ENCODE data around the gene EHBP1. TPM values are rescaled to one million over a fixed set of nuclear protein-coding genes. Genes with fewer than 3 reads are reported as not detected.

EHBP1 gene
- total RNA-seq, 1 donor from 2014 or later, result 25.6 TPM

GRCh38 chr2:62727259-62727867 is 21.9 kb downstream of the EHBP1 start:
- Mint-ChIP-seq H3K4me1 (ENCODE audit: low read depth) (peaks cover 2% of the 10 kb centered on the region), H3K4me3 (ENCODE audit: low read depth) (no peak overlapping the region), H3K27me3 (ENCODE audit: low read depth) (no peaks in the 10 kb centered on the region), H3K9me3 (peaks cover 34% of the 10 kb centered on the region), H3K36me3 (ENCODE audit: low read depth) (peaks cover 8% of the 10 kb centered on the region), H3K27ac (no peak overlapping the region)
- no peak for DNase-seq (ENCODE audit: low spot score)
- intact Hi-C loops (cut with micrococcal nuclease), result no loop called here

GRCh38 chr2:62727876-62728566 is 22.5 kb downstream of the EHBP1 start:
- H3K4me1 Mint-ChIP-seq (ENCODE audit: low read depth), result peaks cover 2% of the 10 kb centered on the region
- peaks cover 29% of the 10 kb centered on the region for H3K9me3 Mint-ChIP-seq
- H3K4me3 Mint-ChIP-seq (ENCODE audit: low read depth), result no peak overlapping the region
- intact Hi-C loops (cut with micrococcal nuclease), result no loop called here
- peaks cover 5% of the 10 kb centered on the region for H3K36me3 Mint-ChIP-seq (ENCODE audit: low read depth)
- H3K27ac Mint-ChIP-seq, result no peak overlapping the region
- no peak for DNase-seq (ENCODE audit: low spot score)
- H3K27me3 Mint-ChIP-seq (ENCODE audit: low read depth), result no peaks in the 10 kb centered on the region

GRCh38 chr2:62731275-62731674 is 25.8 kb downstream of the EHBP1 start:
- no peak overlapping the region for H3K4me3 Mint-ChIP-seq (ENCODE audit: low read depth)
- no peaks in the 10 kb centered on the region for H3K27me3 Mint-ChIP-seq (ENCODE audit: low read depth)
- no peaks in the 10 kb centered on the region for H3K36me3 Mint-ChIP-seq (ENCODE audit: low read depth)
- H3K4me1 Mint-ChIP-seq (ENCODE audit: low read depth), result peaks cover 4% of the 10 kb centered on the region
- H3K27ac Mint-ChIP-seq, result no peak overlapping the region
- DNase-seq (ENCODE audit: low spot score), result no peak
- H3K9me3 Mint-ChIP-seq, result peaks cover 18% of the 10 kb centered on the region
- intact Hi-C loops (cut with micrococcal nuclease), result no loop called here

DNA sequence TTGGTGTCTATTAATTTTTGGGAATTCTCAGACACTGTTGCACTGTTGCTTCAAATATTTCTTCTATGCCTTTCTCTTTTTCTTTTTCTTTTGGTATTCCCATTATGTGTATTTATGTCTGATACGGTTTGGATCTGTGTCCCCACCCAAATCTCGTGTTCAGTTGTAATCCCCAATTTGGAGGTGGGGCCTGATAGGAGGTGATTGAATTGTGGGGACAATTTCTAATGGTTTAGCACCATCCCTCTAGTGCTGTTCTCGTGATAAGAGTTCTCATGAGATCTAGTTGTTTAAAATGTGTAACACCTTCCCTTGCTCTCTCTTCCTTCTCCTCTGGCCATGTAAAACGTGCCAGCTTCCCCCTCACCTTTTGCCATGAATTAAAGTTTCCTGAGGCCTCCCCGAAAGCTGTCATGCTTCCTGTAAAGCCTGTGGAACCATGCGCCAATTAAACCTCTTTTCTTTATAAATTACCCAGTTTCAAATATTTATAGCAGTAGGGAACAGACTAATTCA is 26.8 kb downstream of the EHBP1 start:
- H3K27me3 Mint-ChIP-seq (ENCODE audit: low read depth), result no peaks in the 10 kb centered on the region
- H3K36me3 Mint-ChIP-seq (ENCODE audit: low read depth), result no peaks in the 10 kb centered on the region
- peaks cover 4% of the 10 kb centered on the region for H3K4me1 Mint-ChIP-seq (ENCODE audit: low read depth)
- H3K27ac Mint-ChIP-seq, result no peak overlapping the region
- H3K4me3 Mint-ChIP-seq (ENCODE audit: low read depth), result no peak overlapping the region
- peaks cover 18% of the 10 kb centered on the region for H3K9me3 Mint-ChIP-seq
- intact Hi-C loops (cut with micrococcal nuclease), result no loop called here
- no peak for DNase-seq (ENCODE audit: low spot score)

- Mint-ChIP-seq H3K27me3 (ENCODE audit: low read depth) (no peaks in the 10 kb centered on the region), H3K9me3 (peaks cover 18% of the 10 kb centered on the region), H3K4me3 (ENCODE audit: low read depth) (no peak overlapping the region), H3K4me1 (ENCODE audit: low read depth) (peaks cover 4% of the 10 kb centered on the region), H3K36me3 (ENCODE audit: low read depth) (no peaks in the 10 kb centered on the region), H3K27ac (no peak overlapping the region)
- intact Hi-C loops (cut with micrococcal nuclease), result no loop called here
- no peak for DNase-seq (ENCODE audit: low spot score)
Measured at GRCh38 chr2:62733546-62733945, 28.0 kb downstream of the EHBP1 start.

GRCh38 chr2:62736899-62737559 is 31.5 kb downstream of the EHBP1 start:
- H3K4me1 Mint-ChIP-seq (ENCODE audit: low read depth), result peaks cover 4% of the 10 kb centered on the region
- intact Hi-C loops (cut with micrococcal nuclease), result no loop called here
- H3K9me3 Mint-ChIP-seq, result peaks cover 4% of the 10 kb centered on the region
- H3K27me3 Mint-ChIP-seq (ENCODE audit: low read depth), result no peaks in the 10 kb centered on the region
- no peak for DNase-seq (ENCODE audit: low spot score)
- H3K27ac Mint-ChIP-seq, result no peak overlapping the region
- no peaks in the 10 kb centered on the region for H3K36me3 Mint-ChIP-seq (ENCODE audit: low read depth)
- H3K4me3 Mint-ChIP-seq (ENCODE audit: low read depth), result no peak overlapping the region

GRCh38 chr2:62738981-62739936 is 33.7 kb downstream of the EHBP1 start:
- Mint-ChIP-seq H3K4me1 (ENCODE audit: low read depth) (no peaks in the 10 kb centered on the region), H3K36me3 (ENCODE audit: low read depth) (no peaks in the 10 kb centered on the region), H3K27ac (no peak overlapping the region), H3K9me3 (no peaks in the 10 kb centered on the region), H3K27me3 (ENCODE audit: low read depth) (no peaks in the 10 kb centered on the region), H3K4me3 (ENCODE audit: low read depth) (no peak overlapping the region)
- intact Hi-C loops (cut with micrococcal nuclease), result no loop called here
- DNase-seq (ENCODE audit: low spot score), result no peak

- Mint-ChIP-seq H3K27me3 (ENCODE audit: low read depth) (no peaks in the 10 kb centered on the region), H3K4me1 (ENCODE audit: low read depth) (no peaks in the 10 kb centered on the region), H3K9me3 (no peaks in the 10 kb centered on the region), H3K36me3 (ENCODE audit: low read depth) (no peaks in the 10 kb centered on the region), H3K4me3 (ENCODE audit: low read depth) (no peak overlapping the region), H3K27ac (no peak overlapping the region)
- no peak for DNase-seq (ENCODE audit: low spot score)
- intact Hi-C loops (cut with micrococcal nuclease), result no loop called here
Measured at GRCh38 chr2:62740221-62740620, 34.7 kb downstream of the EHBP1 start.

DNA sequence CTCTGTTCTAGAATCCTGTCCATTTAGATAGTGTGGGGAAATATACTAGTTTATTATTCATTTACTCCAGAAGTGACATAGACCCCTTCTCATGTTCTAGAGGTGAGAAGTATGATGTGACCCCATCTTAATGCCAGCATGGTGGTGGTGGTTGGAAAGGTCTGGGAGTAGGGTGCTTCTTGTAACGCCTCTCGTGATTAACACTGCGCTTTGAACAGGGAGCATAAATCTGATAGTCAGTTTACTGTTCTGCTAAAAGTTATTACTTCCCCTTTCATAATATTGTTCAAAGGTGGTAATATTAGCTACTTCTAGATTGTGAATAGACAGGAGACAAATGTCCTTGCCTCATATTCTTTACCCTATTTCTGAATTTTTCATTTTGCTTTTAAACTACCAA is 35.6 kb downstream of the EHBP1 start:
- DNase-seq (ENCODE audit: low spot score), result no peak
- H3K4me1 Mint-ChIP-seq (ENCODE audit: low read depth), result no peaks in the 10 kb centered on the region
- H3K27ac Mint-ChIP-seq, result no peak overlapping the region
- no peaks in the 10 kb centered on the region for H3K9me3 Mint-ChIP-seq
- no peaks in the 10 kb centered on the region for H3K36me3 Mint-ChIP-seq (ENCODE audit: low read depth)
- H3K27me3 Mint-ChIP-seq (ENCODE audit: low read depth), result no peaks in the 10 kb centered on the region
- no peak overlapping the region for H3K4me3 Mint-ChIP-seq (ENCODE audit: low read depth)
- intact Hi-C loops (cut with micrococcal nuclease), result no loop called here

DNA sequence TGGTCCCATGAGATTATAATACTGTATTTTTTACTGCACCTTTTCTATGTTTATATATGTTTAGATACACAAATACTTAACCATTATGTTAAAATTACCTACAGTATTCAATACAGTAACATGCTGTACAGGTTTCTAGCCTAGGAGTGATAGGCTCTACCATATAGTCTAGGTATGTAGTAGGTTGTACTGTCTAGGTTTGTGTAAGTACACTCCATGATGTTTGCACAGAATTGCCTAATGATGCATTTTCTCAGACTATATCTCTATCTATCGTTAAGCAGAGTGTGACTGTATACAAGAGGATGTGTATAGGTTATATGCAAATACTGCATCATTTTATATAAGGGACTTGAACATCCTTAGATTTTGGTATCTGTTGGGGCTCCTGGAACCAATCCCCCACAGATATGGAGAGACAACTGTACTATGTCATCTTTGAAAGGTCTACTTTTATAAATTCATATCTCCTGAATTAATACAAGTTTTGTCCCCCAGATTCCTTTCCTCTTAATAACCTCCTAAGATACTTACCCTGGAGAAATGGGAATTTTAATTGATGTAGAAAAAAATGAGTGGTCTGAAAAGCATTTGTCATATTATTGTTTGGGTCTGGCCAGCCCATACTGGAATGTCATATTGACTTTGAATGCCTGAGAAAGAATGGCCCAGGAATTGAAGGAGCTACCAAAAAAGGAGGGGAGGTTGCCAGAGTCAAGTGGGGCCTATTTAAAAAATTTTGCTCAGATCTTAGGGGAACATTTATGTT is 36.6 kb downstream of the EHBP1 start:
- Mint-ChIP-seq H3K27ac (no peak overlapping the region), H3K27me3 (ENCODE audit: low read depth) (no peaks in the 10 kb centered on the region), H3K9me3 (no peaks in the 10 kb centered on the region), H3K36me3 (ENCODE audit: low read depth) (no peaks in the 10 kb centered on the region), H3K4me3 (ENCODE audit: low read depth) (no peak overlapping the region), H3K4me1 (ENCODE audit: low read depth) (no peaks in the 10 kb centered on the region)
- DNase-seq (ENCODE audit: low spot score), result no peak
- intact Hi-C loops (cut with micrococcal nuclease), result no loop called here

GRCh38 chr2:62743506-62743905 is 38.0 kb downstream of the EHBP1 start:
- H3K9me3 Mint-ChIP-seq, result no peaks in the 10 kb centered on the region
- H3K36me3 Mint-ChIP-seq (ENCODE audit: low read depth), result peaks cover 5% of the 10 kb centered on the region
- no peak overlapping the region for H3K4me3 Mint-ChIP-seq (ENCODE audit: low read depth)
- no peaks in the 10 kb centered on the region for H3K27me3 Mint-ChIP-seq (ENCODE audit: low read depth)
- H3K27ac Mint-ChIP-seq, result no peak overlapping the region
- intact Hi-C loops (cut with micrococcal nuclease), result no loop called here
- no peak for DNase-seq (ENCODE audit: low spot score)
- H3K4me1 Mint-ChIP-seq (ENCODE audit: low read depth), result no peaks in the 10 kb centered on the region

- H3K27ac Mint-ChIP-seq, result no peak overlapping the region
Measured at GRCh38 chr2:62744603-62745002, 39.1 kb downstream of the EHBP1 start.

More at GRCh38 chr2:62744603-62745002, 39.1 kb downstream of the EHBP1 start:
- Mint-ChIP-seq H3K4me1 (ENCODE audit: low read depth) (no peaks in the 10 kb centered on the region), H3K36me3 (ENCODE audit: low read depth) (peaks cover 8% of the 10 kb centered on the region), H3K27me3 (ENCODE audit: low read depth) (no peaks in the 10 kb centered on the region), H3K4me3 (ENCODE audit: low read depth) (no peak overlapping the region), H3K9me3 (peaks cover 3% of the 10 kb centered on the region)
- intact Hi-C loops (cut with micrococcal nuclease), result no loop called here
- no peak for DNase-seq (ENCODE audit: low spot score)

Measured in activated T-helper 2 cell treated with anti-CD3 and anti-CD28 coated beads, Interferon-gamma antibody, Interleukin-2, Interleukin-4, amounts not matched to agents 10 μg/mL and 5 μg/mL and 100 μg/mL, durations not matched to agents 14 hours and 24 hours and 36 hours (primary cell).